Measurements from ENCODE around the gene GSKIP. TPM values are rescaled to one million over a fixed set of nuclear protein-coding genes. Genes with fewer than 3 reads are reported as not detected.

The GSKIP gene
- total RNA-seq, 2 donors from 2014 or later, result 43.7 to 44.4 TPM

GRCh38 chr14:96354246-96354645 is 9.1 kb upstream of the GSKIP start:
- Mint-ChIP-seq H3K4me1 (peaks cover 9% of the 10 kb centered on the region), H3K27me3 (ENCODE audit: insufficient read depth) (no peaks in the 10 kb centered on the region), H3K36me3 (ENCODE audit: low read depth) (peaks cover 4% of the 10 kb centered on the region), H3K4me3 (no peak overlapping the region), H3K27ac (no peak overlapping the region), H3K9me3 (no peaks in the 10 kb centered on the region)
- no peak for DNase-seq
- Histone ChIP-seq H3K27ac (ENCODE audit: low read depth, low read length) (no peak overlapping the region), H3K4me3 (ENCODE audit: low read length) (no peak overlapping the region), H3K27me3 (ENCODE audit: control insufficient read depth, insufficient read depth, low read length, poor library complexity, severe bottlenecking) (no peaks in the 10 kb centered on the region), H3K36me3 (ENCODE audit: control insufficient read depth, insufficient read depth, low read length) (peaks cover 5% of the 10 kb centered on the region), H3K4me1 (ENCODE audit: control insufficient read depth, insufficient read depth, low read length) (no peaks in the 10 kb centered on the region), H3K9me3 (ENCODE audit: control insufficient read depth, low read length) (no peaks in the 10 kb centered on the region), H3K9ac (ENCODE audit: extremely low read depth, low read length, poor library complexity, severe bottlenecking) (no peak overlapping the region)
- TF ChIP-seq CTCF (conservative IDR thresholded peaks at IDR 0.05), result no peak
- 87 to 93% methylated on average over 2 to 4 of the region's 4 CpGs for WGBS, 2 experiments (ENCODE audit: insufficient coverage in 1 of 2, insufficient read length in 1 of 2)

GRCh38 chr14:96357216-96357615 is 6.1 kb upstream of the GSKIP start:
- peaks cover 6% of the 10 kb centered on the region for H3K4me1 ChIP-seq (ENCODE audit: control insufficient read depth, insufficient read depth, low read length)
- no peaks in the 10 kb centered on the region for H3K9me3 ChIP-seq (ENCODE audit: control insufficient read depth, low read length)
- no peak overlapping the region for H3K9ac ChIP-seq (ENCODE audit: extremely low read depth, low read length, poor library complexity, severe bottlenecking)
- no peak overlapping the region for H3K27ac ChIP-seq (ENCODE audit: low read depth, low read length)
- H3K4me3 Mint-ChIP-seq, result no peak overlapping the region
- 93% methylated on average over 3 of the region's 3 CpGs; no CpG with 5 or more reads in 1 of the 2 experiments for WGBS, 2 experiments (ENCODE audit: insufficient coverage in 1 of 2, insufficient read length in 1 of 2)
- no peaks in the 10 kb centered on the region for H3K27me3 ChIP-seq (ENCODE audit: control insufficient read depth, insufficient read depth, low read length, poor library complexity, severe bottlenecking)
- no peaks in the 10 kb centered on the region for H3K27me3 Mint-ChIP-seq (ENCODE audit: insufficient read depth)
- peaks cover 4% of the 10 kb centered on the region for H3K36me3 Mint-ChIP-seq (ENCODE audit: low read depth)
- peaks cover 16% of the 10 kb centered on the region for H3K4me1 Mint-ChIP-seq
- H3K4me3 ChIP-seq (ENCODE audit: low read length), result no peak overlapping the region
- DNase-seq, result no peak
- peak; percentile 42 for TF ChIP-seq CTCF (conservative IDR thresholded peaks at IDR 0.05)
- peaks cover 5% of the 10 kb centered on the region for H3K36me3 ChIP-seq (ENCODE audit: control insufficient read depth, insufficient read depth, low read length)
- no peaks in the 10 kb centered on the region for H3K9me3 Mint-ChIP-seq
- H3K27ac Mint-ChIP-seq, result no peak overlapping the region

GRCh38 chr14:96359959-96360358 is 3.4 kb upstream of the GSKIP start:
- H3K27ac ChIP-seq (ENCODE audit: low read depth, low read length), result no peak overlapping the region
- Mint-ChIP-seq H3K27ac (no peak overlapping the region), H3K36me3 (ENCODE audit: low read depth) (peaks cover 4% of the 10 kb centered on the region), H3K9me3 (no peaks in the 10 kb centered on the region), H3K4me3 (no peak overlapping the region), H3K4me1 (peaks cover 29% of the 10 kb centered on the region), H3K27me3 (ENCODE audit: insufficient read depth) (no peaks in the 10 kb centered on the region)
- DNase-seq, result no peak
- no peaks in the 10 kb centered on the region for H3K9me3 ChIP-seq (ENCODE audit: control insufficient read depth, low read length)
- no peaks in the 10 kb centered on the region for H3K36me3 ChIP-seq (ENCODE audit: control insufficient read depth, insufficient read depth, low read length)
- no peak overlapping the region for H3K4me3 ChIP-seq (ENCODE audit: low read length)
- no peak for TF ChIP-seq CTCF (conservative IDR thresholded peaks at IDR 0.05)
- no peaks in the 10 kb centered on the region for H3K27me3 ChIP-seq (ENCODE audit: control insufficient read depth, insufficient read depth, low read length, poor library complexity, severe bottlenecking)
- peaks cover 6% of the 10 kb centered on the region for H3K4me1 ChIP-seq (ENCODE audit: control insufficient read depth, insufficient read depth, low read length)
- no peak overlapping the region for H3K9ac ChIP-seq (ENCODE audit: extremely low read depth, low read length, poor library complexity, severe bottlenecking)
